Measurements from ENCODE around the gene MMP3.

The MMP3 gene

GRCh38 chr11:102831489-102832440, 11.6 kb downstream of the MMP3 start:
- no peak for DNase-seq (ENCODE audit: low spot score)

GRCh38 chr11:102831128-102831488, 12.3 kb downstream of the MMP3 start:
- DNase-seq (ENCODE audit: low spot score) = no peak

- no peak for DNase-seq (ENCODE audit: low spot score)
Observed at GRCh38 chr11:102830001-102830727, 13.2 kb downstream of the MMP3 start.

GRCh38 chr11:102829316-102830000, 14.0 kb downstream of the MMP3 start:
- DNase-seq (ENCODE audit: low spot score) = no peak

GRCh38 chr11:102824556-102824955, 18.9 kb downstream of the MMP3 start:
- no peak for DNase-seq (ENCODE audit: low spot score)

- no peak for DNase-seq (ENCODE audit: low spot score)
Observed at GRCh38 chr11:102819491-102819890, 23.9 kb downstream of the MMP3 start.

- DNase-seq (ENCODE audit: low spot score) = no peak
Observed at GRCh38 chr11:102813484-102813883, 29.9 kb downstream of the MMP3 start.

- DNase-seq (ENCODE audit: low spot score) = no peak
Observed at GRCh38 chr11:102812188-102812587, 31.2 kb downstream of the MMP3 start.

GRCh38 chr11:102810950-102811660, 32.3 kb downstream of the MMP3 start:
- peak; percentile 11 for DNase-seq (ENCODE audit: low spot score)

GRCh38 chr11:102809971-102810370, 33.4 kb downstream of the MMP3 start:
- DNase-seq (ENCODE audit: low spot score) = no peak

- DNase-seq (ENCODE audit: low spot score) = no peak
Observed at GRCh38 chr11:102807921-102808320, 35.5 kb downstream of the MMP3 start.

- no peak for DNase-seq (ENCODE audit: low spot score)
Observed at GRCh38 chr11:102806296-102806695, 37.1 kb downstream of the MMP3 start.

- no peak for DNase-seq (ENCODE audit: low spot score)
Observed at GRCh38 chr11:102802341-102802740, 41.1 kb downstream of the MMP3 start.

- no peak for DNase-seq (ENCODE audit: low spot score)
Observed at GRCh38 chr11:102800767-102801166, 42.6 kb downstream of the MMP3 start.

GRCh38 chr11:102799681-102800340, 43.6 kb downstream of the MMP3 start:
- no peak for DNase-seq (ENCODE audit: low spot score)

- DNase-seq (ENCODE audit: low spot score) = no peak
Observed at GRCh38 chr11:102798012-102798746, 45.2 kb downstream of the MMP3 start, which contains the start of gene MMP1. Gene MMP1 (minus strand): TSS chr11:102798160. CDS start chr11:102798092, 68 bp downstream.

GRCh38 chr11:102794382-102794781, 49.0 kb downstream of the MMP3 start:
- peak; percentile 40 for DNase-seq (ENCODE audit: low spot score)

- no peak for DNase-seq (ENCODE audit: low spot score)
Observed at GRCh38 chr11:102793677-102794290, 49.6 kb downstream of the MMP3 start.

- DNase-seq (ENCODE audit: low spot score) = no peak
Observed at GRCh38 chr11:102792604-102793003, 50.8 kb downstream of the MMP3 start.

Measured in cerebellar cortex (tissue), 1 donor.